ENCODE measurements around the gene OR6J1. TPM values are rescaled to one million over a fixed set of nuclear protein-coding genes. Genes with fewer than 3 reads are reported as not detected.
A peak's percentile ranks its signal among the peaks of the same experiment; 100 is the strongest.
"Not testable (repeated sequence)": the region's sequence is repeated elsewhere in the genome, so short reads cannot be mapped to it uniquely, and the experiment has no call there.

Gene OR6J1
- total and polyA plus RNA-seq, 2 donors (not counting 1 experiment from before 2014, with no cell fraction given) = not detected

DNA sequence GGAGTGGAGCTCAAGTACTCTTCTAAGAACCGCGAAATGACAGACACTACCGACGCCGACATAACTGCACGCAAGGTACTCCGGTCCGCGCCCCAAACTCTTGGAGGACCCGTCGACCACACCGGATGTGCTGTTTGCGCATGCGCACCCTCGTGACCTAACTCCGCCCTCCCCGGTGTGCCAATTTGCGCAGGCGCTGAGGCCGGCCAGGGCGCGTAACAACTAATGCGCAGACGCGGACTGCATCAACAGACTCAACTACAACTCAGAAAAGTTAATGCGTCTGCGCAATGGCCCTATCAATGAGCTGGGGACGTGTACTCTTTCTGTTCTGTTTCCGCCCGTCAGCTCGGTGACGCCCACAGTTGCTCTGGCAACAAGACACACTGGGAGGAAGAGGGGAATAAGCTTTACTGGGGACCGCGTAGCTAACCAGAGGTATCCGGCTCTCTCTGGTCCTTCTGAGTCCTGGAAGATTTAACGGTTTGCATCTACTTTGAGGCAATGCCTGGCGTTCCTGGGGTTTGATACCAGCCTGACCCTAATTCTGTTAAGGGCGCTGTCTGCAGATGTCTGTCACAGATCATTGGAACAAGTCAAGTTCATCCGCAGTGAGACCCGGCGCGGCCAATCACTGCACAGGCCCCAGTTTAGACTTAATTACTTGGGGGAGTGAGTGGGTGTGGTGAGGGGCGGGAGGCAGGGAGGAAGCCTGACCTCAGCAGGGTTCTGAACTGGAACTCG is 54.9 kb downstream of the OR6J1 start, which contains the start of gene DAD1:
DAD1 (minus strand) TSS at position 129 of the 744 bp plus-strand sequence; CDS start at position 62, 67 bp downstream.
- H3K27ac ChIP-seq (ENCODE audit: insufficient read depth, low read length) = peak within 1 kb of the TSS; percentile 99
- peak within 1 kb of the TSS; percentile 96 for H3K4me2 ChIP-seq (ENCODE audit: extremely low read depth, insufficient read depth, low read length)
- H3K4me1 ChIP-seq (ENCODE audit: control insufficient read depth, extremely low read depth, insufficient read depth, low read length) = no peaks in the 10 kb centered on the region
- no peaks in the 10 kb centered on the region for H3K27me3 ChIP-seq (ENCODE audit: control insufficient read depth, insufficient read depth, low read length)
- peaks cover 47% of the 10 kb centered on the region for H3K79me2 ChIP-seq (ENCODE audit: control insufficient read depth, insufficient read depth, low read length)
- H3K36me3 ChIP-seq (ENCODE audit: control insufficient read depth, insufficient read depth, low read length) = no peaks in the 10 kb centered on the region
- H3K4me3 ChIP-seq (replicated peaks in 1 of 4; ENCODE audit: control extremely low read depth in 1 of 4, insufficient read depth in 1 of 4, low read depth in 3 of 4, low read length in 4 of 4) = peak within 1 kb of the TSS; percentile 72 to 89 (median 84)
- H2AFZ ChIP-seq (ENCODE audit: low read length) = peak within 1 kb of the TSS; percentile 84
- no peaks in the 10 kb centered on the region for H4K20me1 ChIP-seq (ENCODE audit: control insufficient read depth, extremely low read depth, insufficient read depth, low read length)
- TF ChIP-seq, protein P1, sequence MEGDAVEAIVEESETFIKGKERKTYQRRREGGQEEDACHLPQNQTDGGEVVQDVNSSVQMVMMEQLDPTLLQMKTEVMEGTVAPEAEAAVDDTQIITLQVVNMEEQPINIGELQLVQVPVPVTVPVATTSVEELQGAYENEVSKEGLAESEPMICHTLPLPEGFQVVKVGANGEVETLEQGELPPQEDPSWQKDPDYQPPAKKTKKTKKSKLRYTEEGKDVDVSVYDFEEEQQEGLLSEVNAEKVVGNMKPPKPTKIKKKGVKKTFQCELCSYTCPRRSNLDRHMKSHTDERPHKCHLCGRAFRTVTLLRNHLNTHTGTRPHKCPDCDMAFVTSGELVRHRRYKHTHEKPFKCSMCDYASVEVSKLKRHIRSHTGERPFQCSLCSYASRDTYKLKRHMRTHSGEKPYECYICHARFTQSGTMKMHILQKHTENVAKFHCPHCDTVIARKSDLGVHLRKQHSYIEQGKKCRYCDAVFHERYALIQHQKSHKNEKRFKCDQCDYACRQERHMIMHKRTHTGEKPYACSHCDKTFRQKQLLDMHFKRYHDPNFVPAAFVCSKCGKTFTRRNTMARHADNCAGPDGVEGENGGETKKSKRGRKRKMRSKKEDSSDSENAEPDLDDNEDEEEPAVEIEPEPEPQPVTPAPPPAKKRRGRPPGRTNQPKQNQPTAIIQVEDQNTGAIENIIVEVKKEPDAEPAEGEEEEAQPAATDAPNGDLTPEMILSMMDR (conservative IDR thresholded peaks at IDR 0.05 in 1 of 2, IDR thresholded peaks at IDR 0.05 in 1 of 2; ENCODE audit: low read depth in 1 of 2, low read length in 2 of 2) = no peak
- TF ChIP-seq EZH2 (IDR thresholded peaks at IDR 0.05; ENCODE audit: low read length, missing control alignments) = no peak
- peak within 1 kb of the TSS; percentile 93 for H3K9ac ChIP-seq (ENCODE audit: insufficient read depth, low read length)
- no peaks in the 10 kb centered on the region for H3K9me3 ChIP-seq (ENCODE audit: control insufficient read depth, insufficient read depth, low read depth, low read length)
- DNase-seq (ENCODE audit: low read depth in 2 of 2) = peak; percentile 99

DNA sequence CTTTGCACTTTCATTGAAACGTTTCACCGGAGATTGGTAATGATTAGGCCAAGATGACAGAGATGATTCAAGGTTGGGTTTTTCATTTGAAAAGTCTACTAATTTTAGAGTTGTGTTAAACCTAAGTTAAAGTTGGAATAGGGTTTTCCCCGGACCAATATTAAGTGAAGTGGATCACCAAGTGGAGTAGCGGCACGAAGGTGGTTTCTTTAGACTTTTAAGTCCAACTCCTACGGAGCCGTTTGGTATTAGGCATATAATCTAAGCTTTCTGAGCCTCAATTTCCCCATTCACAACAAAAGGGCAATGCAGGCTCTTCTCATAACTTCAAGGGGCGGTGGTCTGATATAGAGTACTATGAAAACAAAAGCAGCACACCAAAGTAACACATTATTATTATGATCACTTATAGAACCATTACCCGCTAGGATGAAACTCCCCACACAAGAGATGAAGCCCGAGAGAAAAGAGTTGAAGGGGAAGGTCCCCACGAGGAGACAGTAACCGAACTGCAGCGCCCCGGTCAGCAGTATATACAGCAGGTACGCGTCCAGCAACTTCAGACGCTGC is 55.5 kb downstream of the OR6J1 start:
- DNase-seq (ENCODE audit: low read depth in 2 of 2) = peak in 1 of 2 donors; percentile 12
- Histone ChIP-seq H3K9me3 (ENCODE audit: control insufficient read depth, insufficient read depth, low read depth, low read length) (no peaks in the 10 kb centered on the region), H3K27me3 (ENCODE audit: control insufficient read depth, insufficient read depth, low read length) (no peaks in the 10 kb centered on the region), H3K36me3 (ENCODE audit: control insufficient read depth, insufficient read depth, low read length) (no peaks in the 10 kb centered on the region), H3K4me1 (ENCODE audit: control insufficient read depth, extremely low read depth, insufficient read depth, low read length) (no peaks in the 10 kb centered on the region), H4K20me1 (ENCODE audit: control insufficient read depth, extremely low read depth, insufficient read depth, low read length) (no peaks in the 10 kb centered on the region), H3K4me2 (ENCODE audit: extremely low read depth, insufficient read depth, low read length) (peak overlapping the region; percentile 96), H3K4me3 (replicated peaks in 1 of 4; ENCODE audit: control extremely low read depth in 1 of 4, insufficient read depth in 1 of 4, low read depth in 3 of 4, low read length in 4 of 4) (peak overlapping the region; percentile 72 to 89 (median 84)), H3K27ac (ENCODE audit: insufficient read depth, low read length) (peak overlapping the region; percentile 99), H2AFZ (ENCODE audit: low read length) (peak overlapping the region; percentile 44), H3K79me2 (ENCODE audit: control insufficient read depth, insufficient read depth, low read length) (peaks cover 53% of the 10 kb centered on the region), H3K9ac (ENCODE audit: insufficient read depth, low read length) (peak overlapping the region; percentile 93)
- TF ChIP-seq, protein P1 (conservative IDR thresholded peaks at IDR 0.05 in 1 of 2, IDR thresholded peaks at IDR 0.05 in 1 of 2; ENCODE audit: low read depth in 1 of 2, low read length in 2 of 2) = no peak
- TF ChIP-seq EZH2 (IDR thresholded peaks at IDR 0.05; ENCODE audit: low read length, missing control alignments) = no peak

DNA sequence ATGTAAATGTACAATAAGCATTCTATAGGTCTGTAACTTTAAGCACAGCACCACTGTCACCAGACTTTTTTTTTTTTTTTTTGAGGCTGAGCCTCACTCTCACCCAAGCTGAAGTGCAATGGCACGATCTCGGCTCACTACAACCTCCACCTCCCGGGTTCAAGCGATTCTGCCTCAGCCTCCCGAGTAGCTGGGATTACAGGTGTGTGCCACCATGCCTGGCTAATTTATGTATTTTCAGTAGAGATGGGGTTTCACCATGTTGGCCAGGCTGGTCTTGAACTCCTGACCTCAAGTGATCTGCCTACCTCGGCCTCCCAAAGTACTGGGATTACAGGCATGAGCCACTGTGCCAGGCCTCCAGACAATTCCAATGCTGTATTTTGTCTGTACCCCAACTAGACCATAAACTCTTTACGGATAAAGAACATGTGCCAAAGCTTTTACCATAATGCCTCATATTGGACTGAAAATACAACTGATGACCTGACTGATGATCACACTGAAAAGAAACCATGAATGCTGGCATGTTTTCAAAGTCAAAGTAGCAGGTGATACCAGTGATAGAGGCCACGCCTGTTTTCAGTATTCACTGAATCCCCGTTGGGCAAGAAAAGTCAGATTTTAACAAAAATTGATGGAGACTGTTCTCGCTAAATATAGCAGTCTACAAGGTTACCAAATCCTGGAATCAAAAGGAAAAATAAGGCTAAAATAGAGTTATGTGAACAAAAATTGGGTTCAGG is 56.3 kb downstream of the OR6J1 start:
- not testable (repeated sequence) for DNase-seq (ENCODE audit: low read depth in 2 of 2); H3K4me1 ChIP-seq (ENCODE audit: control insufficient read depth, extremely low read depth, insufficient read depth, low read length); H3K36me3 ChIP-seq (ENCODE audit: control insufficient read depth, insufficient read depth, low read length); H2AFZ ChIP-seq (ENCODE audit: low read length); H3K9me3 ChIP-seq (ENCODE audit: control insufficient read depth, insufficient read depth, low read depth, low read length); H4K20me1 ChIP-seq (ENCODE audit: control insufficient read depth, extremely low read depth, insufficient read depth, low read length); H3K27me3 ChIP-seq (ENCODE audit: control insufficient read depth, insufficient read depth, low read length)
- Histone ChIP-seq H3K4me2 (ENCODE audit: extremely low read depth, insufficient read depth, low read length) (peak overlapping the region; percentile 96), H3K9ac (ENCODE audit: insufficient read depth, low read length) (peak overlapping the region; percentile 93), H3K27ac (ENCODE audit: insufficient read depth, low read length) (peak overlapping the region; percentile 99), H3K79me2 (ENCODE audit: control insufficient read depth, insufficient read depth, low read length) (peaks cover 60% of the 10 kb centered on the region), H3K4me3 (replicated peaks in 1 of 4; ENCODE audit: control extremely low read depth in 1 of 4, insufficient read depth in 1 of 4, low read depth in 3 of 4, low read length in 4 of 4) (peak overlapping the region; percentile 72 to 89 (median 84))
